GM13976 (cell line): ENCODE results near the gene RASA2.

Source experiments
- DNase-seq: peaks from one replicate; pipeline ENCODE4 v3.0.0; 2012; ENCODE audit warnings: low spot score
- CTCF ChIP-seq: IDR thresholded peaks from 2 replicates; pipeline ENCODE4 v1.5.1; 2012; ENCODE audit warnings: borderline replicate concordance, mild to moderate bottlenecking; ENCODE audit not compliant: insufficient read depth; ENCODE audit errors: extremely low read depth, missing control alignments, control extremely low read depth
- in situ Hi-C: fragments of 300-500 bp; cut with MboI; formaldehyde crosslinking; loops from one replicate; pipeline ENCODE4 v1.12.0; 2022; ENCODE audit warnings: low sequenced_read_pairs, mixed read lengths, inconsistent platforms; ENCODE audit not compliant: unreplicated experiment

The RASA2 gene

GRCh38 chr3:141655801-141656200, 169.0 kb downstream of the RASA2 start:
- TF ChIP-seq CTCF = no peak
- in situ Hi-C loops = no loop called here
- no peak for DNase-seq

- in situ Hi-C loops = no loop called here
- DNase-seq = no peak
- TF ChIP-seq CTCF = no peak
Measured at GRCh38 chr3:141656771-141657170, 169.9 kb downstream of the RASA2 start.

GRCh38 chr3:141657516-141657915, 170.7 kb downstream of the RASA2 start:
- in situ Hi-C loops = no loop called here
- DNase-seq = no peak
- no peak for TF ChIP-seq CTCF

GRCh38 chr3:141659821-141660613, 173.2 kb downstream of the RASA2 start:
- peak; percentile 34 for DNase-seq
- in situ Hi-C loops = no loop called here
- no peak for TF ChIP-seq CTCF

GRCh38 chr3:141660614-141660947, 173.8 kb downstream of the RASA2 start:
- DNase-seq = no peak
- in situ Hi-C loops = no loop called here
- no peak for TF ChIP-seq CTCF

GRCh38 chr3:141661229-141662196, 174.7 kb downstream of the RASA2 start:
- DNase-seq = no peak
- in situ Hi-C loops = no loop called here
- no peak for TF ChIP-seq CTCF
